ENCODE data around the gene CYB561D1.

DNA sequence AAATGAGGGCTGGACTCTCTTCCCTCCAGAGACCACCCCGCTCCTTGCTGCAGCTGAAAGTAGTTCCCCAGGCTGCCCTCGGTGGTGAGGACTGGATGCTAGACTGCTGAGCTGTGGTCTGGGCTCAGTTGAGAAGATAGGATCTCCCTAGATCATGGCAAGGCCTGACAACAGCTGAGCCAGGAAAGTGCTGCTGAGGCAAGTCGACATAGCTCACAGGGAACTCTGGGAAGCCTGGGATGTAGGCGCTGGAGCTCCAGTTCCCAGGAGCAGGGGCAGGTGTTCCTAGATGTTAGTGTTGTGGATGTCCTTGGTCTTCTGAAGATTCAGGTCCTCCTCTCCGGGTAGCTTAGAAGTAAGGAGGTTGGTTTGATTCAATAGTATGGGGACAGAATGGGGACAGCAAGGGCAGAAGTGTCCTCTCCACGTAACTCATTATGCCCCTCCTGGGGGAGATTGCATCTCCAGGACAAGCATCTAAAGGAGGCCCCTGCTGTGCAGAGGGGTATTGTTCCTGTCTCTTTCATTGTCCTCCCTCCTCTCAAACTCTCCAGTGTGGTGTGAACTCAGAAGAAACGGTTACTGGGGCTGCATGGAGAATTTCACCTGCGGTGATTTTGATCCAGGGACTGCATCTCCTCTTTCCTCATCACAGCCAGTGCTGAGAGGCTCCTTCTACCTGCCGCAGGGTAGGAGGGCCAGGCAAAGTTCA lies 3.7 kb downstream of the CYB561D1 start:
- TF ChIP-seq, protein P1, sequence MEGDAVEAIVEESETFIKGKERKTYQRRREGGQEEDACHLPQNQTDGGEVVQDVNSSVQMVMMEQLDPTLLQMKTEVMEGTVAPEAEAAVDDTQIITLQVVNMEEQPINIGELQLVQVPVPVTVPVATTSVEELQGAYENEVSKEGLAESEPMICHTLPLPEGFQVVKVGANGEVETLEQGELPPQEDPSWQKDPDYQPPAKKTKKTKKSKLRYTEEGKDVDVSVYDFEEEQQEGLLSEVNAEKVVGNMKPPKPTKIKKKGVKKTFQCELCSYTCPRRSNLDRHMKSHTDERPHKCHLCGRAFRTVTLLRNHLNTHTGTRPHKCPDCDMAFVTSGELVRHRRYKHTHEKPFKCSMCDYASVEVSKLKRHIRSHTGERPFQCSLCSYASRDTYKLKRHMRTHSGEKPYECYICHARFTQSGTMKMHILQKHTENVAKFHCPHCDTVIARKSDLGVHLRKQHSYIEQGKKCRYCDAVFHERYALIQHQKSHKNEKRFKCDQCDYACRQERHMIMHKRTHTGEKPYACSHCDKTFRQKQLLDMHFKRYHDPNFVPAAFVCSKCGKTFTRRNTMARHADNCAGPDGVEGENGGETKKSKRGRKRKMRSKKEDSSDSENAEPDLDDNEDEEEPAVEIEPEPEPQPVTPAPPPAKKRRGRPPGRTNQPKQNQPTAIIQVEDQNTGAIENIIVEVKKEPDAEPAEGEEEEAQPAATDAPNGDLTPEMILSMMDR (IDR thresholded peaks at IDR 0.05; ENCODE audit: low read length), result no peak
- TF ChIP-seq EZH2 (IDR thresholded peaks at IDR 0.05; ENCODE audit: borderline replicate concordance, low read length), result no peak
